ENCODE data around the gene TSSK2.

DNA sequence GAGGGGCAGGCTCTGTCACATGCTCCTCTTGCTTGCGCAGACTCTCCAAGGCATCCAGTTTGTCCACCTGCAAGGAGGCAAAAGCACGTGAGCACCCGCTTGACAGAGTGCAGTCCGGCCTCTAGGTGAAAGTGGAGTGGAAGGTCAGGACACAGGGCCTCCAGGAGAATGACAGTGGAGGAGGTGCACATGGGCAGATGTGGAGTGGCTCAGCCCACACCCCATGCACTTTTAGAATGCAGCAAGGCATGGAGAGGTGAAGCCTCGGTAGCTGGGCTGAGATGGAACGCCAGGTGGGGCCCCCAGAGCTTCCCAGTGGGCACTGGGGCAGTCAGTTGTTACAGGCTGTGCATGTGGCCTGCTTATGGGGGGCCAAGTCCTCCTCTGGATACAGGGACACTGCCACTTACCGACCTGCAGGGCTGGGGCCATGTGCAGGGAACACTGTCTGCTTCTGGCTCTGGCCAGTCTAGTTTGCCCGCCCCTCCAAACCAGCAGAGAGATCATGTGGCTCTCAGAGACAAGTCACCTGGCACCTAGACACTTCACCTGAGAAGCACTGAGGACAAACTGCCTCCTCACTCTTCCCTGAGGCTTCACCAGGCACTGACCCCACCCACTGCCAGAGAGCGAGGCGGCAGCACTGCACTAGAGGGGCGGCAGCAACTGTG lies 49.8 kb downstream of the TSSK2 start:
- no peak for TF ChIP-seq POLR2AphosphoS5 (IDR thresholded peaks at IDR 0.05; ENCODE audit: borderline replicate concordance, low read depth, low read length)
- TF ChIP-seq EZH2 (IDR thresholded peaks at IDR 0.05), result no peak
- TF ChIP-seq FOXP2 (optimal IDR thresholded peaks at IDR 0.05; ENCODE audit: control extremely low read depth, extremely low read length, insufficient read depth), result no peak
